ENCODE measurements around the gene NME7. TPM values are rescaled to one million over a fixed set of nuclear protein-coding genes. Genes with fewer than 3 reads are reported as not detected.
A peak's percentile ranks its signal among the peaks of the same experiment; 100 is the strongest.
"Not testable (repeated sequence)": the region's sequence is repeated elsewhere in the genome, so short reads cannot be mapped to it uniquely, and the experiment has no call there.

Gene NME7
- total RNA-seq, 1 experiment from 2014 or later, result 12.0 TPM

GRCh38 chr1:169318536-169319244 lies 48.9 kb downstream of the NME7 start:
- in situ Hi-C loops (cut with HindIII; ENCODE audit: low pct_unique_long_range_greater_than_20kb, low sequenced_read_pairs), result no loop called here
- DNase-seq (ENCODE audit: low read depth, low spot score), result no peak

GRCh38 chr1:169316556-169316955 lies 51.0 kb downstream of the NME7 start:
- in situ Hi-C loops (cut with HindIII; ENCODE audit: low pct_unique_long_range_greater_than_20kb, low sequenced_read_pairs), result no loop called here
- DNase-seq (ENCODE audit: low read depth, low spot score), result no peak

- in situ Hi-C loops (cut with HindIII; ENCODE audit: low pct_unique_long_range_greater_than_20kb, low sequenced_read_pairs), result no loop called here
- peak; percentile 80 for DNase-seq (ENCODE audit: low read depth, low spot score)
Observed at GRCh38 chr1:169312084-169312954, 55.3 kb downstream of the NME7 start.

GRCh38 chr1:169309178-169310166 lies 58.1 kb downstream of the NME7 start:
- DNase-seq (ENCODE audit: low read depth, low spot score), result no peak
- in situ Hi-C loops (cut with HindIII; ENCODE audit: low pct_unique_long_range_greater_than_20kb, low sequenced_read_pairs), result no loop called here

GRCh38 chr1:169308313-169309039 lies 59.1 kb downstream of the NME7 start:
- in situ Hi-C loops (cut with HindIII; ENCODE audit: low pct_unique_long_range_greater_than_20kb, low sequenced_read_pairs), result no loop called here
- DNase-seq (ENCODE audit: low read depth, low spot score), result no peak

- DNase-seq (ENCODE audit: low read depth, low spot score), result no peak
- in situ Hi-C loops (cut with HindIII; ENCODE audit: low pct_unique_long_range_greater_than_20kb, low sequenced_read_pairs), result no loop called here
Observed at GRCh38 chr1:169307176-169307575, 60.4 kb downstream of the NME7 start.

- in situ Hi-C loops (cut with HindIII; ENCODE audit: low pct_unique_long_range_greater_than_20kb, low sequenced_read_pairs), result no loop called here
- no peak for DNase-seq (ENCODE audit: low read depth, low spot score)
Observed at GRCh38 chr1:169305948-169306347, 61.6 kb downstream of the NME7 start.

- in situ Hi-C loops (cut with HindIII; ENCODE audit: low pct_unique_long_range_greater_than_20kb, low sequenced_read_pairs), result no loop called here
- no peak for DNase-seq (ENCODE audit: low read depth, low spot score)
Observed at GRCh38 chr1:169305356-169305755, 62.2 kb downstream of the NME7 start.

- no peak for DNase-seq (ENCODE audit: low read depth, low spot score)
- in situ Hi-C loops (cut with HindIII; ENCODE audit: low pct_unique_long_range_greater_than_20kb, low sequenced_read_pairs), result no loop called here
Observed at GRCh38 chr1:169300854-169301253, 66.7 kb downstream of the NME7 start.

- DNase-seq (ENCODE audit: low read depth, low spot score), result no peak
- in situ Hi-C loops (cut with HindIII; ENCODE audit: low pct_unique_long_range_greater_than_20kb, low sequenced_read_pairs), result no loop called here
Observed at GRCh38 chr1:169298441-169298840, 69.2 kb downstream of the NME7 start.

- no peak for DNase-seq (ENCODE audit: low read depth, low spot score)
- in situ Hi-C loops (cut with HindIII; ENCODE audit: low pct_unique_long_range_greater_than_20kb, low sequenced_read_pairs), result no loop called here
Observed at GRCh38 chr1:169295846-169296245, 71.8 kb downstream of the NME7 start.

- DNase-seq (ENCODE audit: low read depth, low spot score), result no peak
- in situ Hi-C loops (cut with HindIII; ENCODE audit: low pct_unique_long_range_greater_than_20kb, low sequenced_read_pairs), result no loop called here
Observed at GRCh38 chr1:169295425-169295824, 72.2 kb downstream of the NME7 start.

- no peak for DNase-seq (ENCODE audit: low read depth, low spot score)
- in situ Hi-C loops (cut with HindIII; ENCODE audit: low pct_unique_long_range_greater_than_20kb, low sequenced_read_pairs), result no loop called here
Observed at GRCh38 chr1:169289016-169289415, 78.6 kb downstream of the NME7 start.

- in situ Hi-C loops (cut with HindIII; ENCODE audit: low pct_unique_long_range_greater_than_20kb, low sequenced_read_pairs), result no loop called here
- DNase-seq (ENCODE audit: low read depth, low spot score), result no peak
Observed at GRCh38 chr1:169288011-169288414, 79.6 kb downstream of the NME7 start.

- no peak for DNase-seq (ENCODE audit: low read depth, low spot score)
- in situ Hi-C loops (cut with HindIII; ENCODE audit: low pct_unique_long_range_greater_than_20kb, low sequenced_read_pairs), result no loop called here
Observed at GRCh38 chr1:169287280-169287679, 80.3 kb downstream of the NME7 start.

GRCh38 chr1:169281562-169281961 lies 86.0 kb downstream of the NME7 start:
- in situ Hi-C loops (cut with HindIII; ENCODE audit: low pct_unique_long_range_greater_than_20kb, low sequenced_read_pairs); DNase-seq (ENCODE audit: low read depth, low spot score): not testable (repeated sequence)

GRCh38 chr1:169271098-169271497 lies 96.5 kb downstream of the NME7 start:
- no peak for DNase-seq (ENCODE audit: low read depth, low spot score)
- in situ Hi-C loops (cut with HindIII; ENCODE audit: low pct_unique_long_range_greater_than_20kb, low sequenced_read_pairs), result no loop called here
